Epithelial cell of esophagus (primary cell): ENCODE measurements around the gene SLC6A18.

Experiments
- DNase-seq: peaks from one replicate; pipeline ENCODE4 v3.0.0; 2010; ENCODE audit warnings: low read depth
- H3K4me3 ChIP-seq: 2 replicates; pipeline ENCODE4 v1.5.1; 2011; ENCODE audit warnings: mild to moderate bottlenecking, low read length, control low read depth
- TF ChIP-seq, protein P1 (sequence below): IDR thresholded peaks from 2 replicates; pipeline ENCODE4 v1.5.1; 2011; ENCODE audit warnings: low read depth, mild to moderate bottlenecking, low read length, control low read depth, inconsistent platforms; ENCODE audit not compliant: insufficient read depth; ENCODE audit errors: missing control alignments

Gene SLC6A18

DNA sequence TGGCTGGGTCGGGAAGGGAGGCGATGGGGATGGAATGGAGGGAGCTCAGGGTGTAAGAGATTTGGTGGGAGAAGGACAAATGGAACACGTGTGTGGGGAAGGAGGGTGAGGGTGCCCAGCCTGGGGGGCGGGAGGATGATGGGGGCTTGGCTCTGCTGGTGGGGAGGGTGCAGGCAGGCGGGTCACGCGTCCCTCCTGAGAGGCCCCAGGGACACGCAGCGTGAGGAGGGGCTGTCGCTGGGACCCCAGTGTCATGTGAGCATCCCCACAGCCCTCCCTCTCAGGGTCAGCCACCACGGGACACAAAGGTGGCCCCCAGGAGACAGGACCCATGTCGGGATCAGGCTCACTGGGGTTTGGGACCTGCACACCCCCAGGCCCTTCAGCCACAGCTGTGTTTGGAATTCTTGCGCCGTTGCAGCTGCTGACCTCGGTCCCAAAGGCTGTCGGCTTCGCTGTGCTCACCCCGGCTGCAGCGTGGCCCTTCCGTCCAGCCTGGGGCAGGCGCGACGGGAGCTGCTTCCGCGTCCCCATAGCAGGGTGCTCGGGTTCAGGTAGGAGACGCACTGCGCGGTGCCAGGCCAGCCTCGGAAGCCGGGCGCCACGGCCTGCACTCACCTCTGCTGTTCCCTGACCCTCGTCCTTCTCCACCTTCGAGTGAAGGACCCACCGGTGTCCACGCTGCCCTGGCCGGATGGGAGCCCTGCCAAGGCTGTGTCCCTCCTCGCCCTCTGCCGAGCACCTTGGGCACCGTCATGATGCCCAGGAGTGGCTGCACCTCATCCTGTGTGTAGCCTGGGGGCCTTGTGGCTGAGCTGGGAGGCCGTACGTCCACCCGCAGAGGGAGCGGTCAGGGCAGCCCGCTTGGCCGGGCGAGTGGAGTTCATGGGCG is 18.4 kb upstream of the SLC6A18 start:
- TF ChIP-seq, protein P1, sequence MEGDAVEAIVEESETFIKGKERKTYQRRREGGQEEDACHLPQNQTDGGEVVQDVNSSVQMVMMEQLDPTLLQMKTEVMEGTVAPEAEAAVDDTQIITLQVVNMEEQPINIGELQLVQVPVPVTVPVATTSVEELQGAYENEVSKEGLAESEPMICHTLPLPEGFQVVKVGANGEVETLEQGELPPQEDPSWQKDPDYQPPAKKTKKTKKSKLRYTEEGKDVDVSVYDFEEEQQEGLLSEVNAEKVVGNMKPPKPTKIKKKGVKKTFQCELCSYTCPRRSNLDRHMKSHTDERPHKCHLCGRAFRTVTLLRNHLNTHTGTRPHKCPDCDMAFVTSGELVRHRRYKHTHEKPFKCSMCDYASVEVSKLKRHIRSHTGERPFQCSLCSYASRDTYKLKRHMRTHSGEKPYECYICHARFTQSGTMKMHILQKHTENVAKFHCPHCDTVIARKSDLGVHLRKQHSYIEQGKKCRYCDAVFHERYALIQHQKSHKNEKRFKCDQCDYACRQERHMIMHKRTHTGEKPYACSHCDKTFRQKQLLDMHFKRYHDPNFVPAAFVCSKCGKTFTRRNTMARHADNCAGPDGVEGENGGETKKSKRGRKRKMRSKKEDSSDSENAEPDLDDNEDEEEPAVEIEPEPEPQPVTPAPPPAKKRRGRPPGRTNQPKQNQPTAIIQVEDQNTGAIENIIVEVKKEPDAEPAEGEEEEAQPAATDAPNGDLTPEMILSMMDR = no peak
- DNase-seq = no peak
- H3K4me3 ChIP-seq = no peak overlapping the region

DNA sequence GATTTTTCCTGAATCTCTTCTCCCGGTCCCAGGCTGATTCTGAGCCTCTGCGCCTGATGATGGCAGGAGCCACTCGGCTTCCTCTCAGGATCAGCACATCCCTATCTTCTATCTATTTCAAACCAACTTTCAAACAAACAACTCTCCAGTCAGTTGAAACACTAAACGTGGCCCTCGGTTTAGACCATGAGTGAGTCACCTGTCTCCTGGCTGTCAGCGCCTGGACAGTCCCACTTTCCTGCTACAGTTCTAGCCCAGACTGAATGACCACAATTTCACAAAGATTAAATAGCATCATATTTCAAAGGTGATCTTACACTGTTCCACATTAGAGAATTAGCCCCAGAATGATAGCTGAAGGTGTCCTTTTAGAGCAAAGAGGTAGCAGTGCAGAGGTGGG is 17.6 kb upstream of the SLC6A18 start:
- TF ChIP-seq, protein P1 = no peak
- DNase-seq = no peak
- H3K4me3 ChIP-seq = no peak overlapping the region

DNA sequence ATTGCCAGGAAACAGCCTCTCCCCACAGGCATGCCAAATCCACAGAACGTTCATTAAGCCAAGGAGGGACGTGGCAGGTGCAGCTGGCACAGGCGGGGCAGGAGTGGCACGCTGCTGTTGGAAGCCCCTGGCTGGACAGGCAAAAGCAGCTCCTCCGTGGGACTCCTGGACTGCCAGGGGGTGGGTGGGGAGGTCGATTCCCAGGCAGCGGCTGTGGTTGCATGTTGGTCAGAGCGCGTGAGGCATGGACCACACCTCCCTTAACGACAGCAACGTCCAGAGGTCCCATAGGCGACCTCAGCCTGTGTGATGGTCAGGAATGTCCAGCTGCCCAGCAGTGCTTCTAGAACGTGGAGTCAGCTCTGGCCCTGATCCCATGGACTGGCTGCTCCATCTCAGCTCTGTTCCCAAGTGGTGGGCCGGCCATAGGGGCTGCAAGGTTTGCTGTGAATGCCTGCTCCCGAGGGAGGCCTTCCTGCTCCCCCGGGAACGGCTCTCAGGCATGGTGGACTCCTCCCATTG is 16.9 kb upstream of the SLC6A18 start:
- no peak overlapping the region for H3K4me3 ChIP-seq
- no peak for DNase-seq
- TF ChIP-seq, protein P1 = no peak

DNA sequence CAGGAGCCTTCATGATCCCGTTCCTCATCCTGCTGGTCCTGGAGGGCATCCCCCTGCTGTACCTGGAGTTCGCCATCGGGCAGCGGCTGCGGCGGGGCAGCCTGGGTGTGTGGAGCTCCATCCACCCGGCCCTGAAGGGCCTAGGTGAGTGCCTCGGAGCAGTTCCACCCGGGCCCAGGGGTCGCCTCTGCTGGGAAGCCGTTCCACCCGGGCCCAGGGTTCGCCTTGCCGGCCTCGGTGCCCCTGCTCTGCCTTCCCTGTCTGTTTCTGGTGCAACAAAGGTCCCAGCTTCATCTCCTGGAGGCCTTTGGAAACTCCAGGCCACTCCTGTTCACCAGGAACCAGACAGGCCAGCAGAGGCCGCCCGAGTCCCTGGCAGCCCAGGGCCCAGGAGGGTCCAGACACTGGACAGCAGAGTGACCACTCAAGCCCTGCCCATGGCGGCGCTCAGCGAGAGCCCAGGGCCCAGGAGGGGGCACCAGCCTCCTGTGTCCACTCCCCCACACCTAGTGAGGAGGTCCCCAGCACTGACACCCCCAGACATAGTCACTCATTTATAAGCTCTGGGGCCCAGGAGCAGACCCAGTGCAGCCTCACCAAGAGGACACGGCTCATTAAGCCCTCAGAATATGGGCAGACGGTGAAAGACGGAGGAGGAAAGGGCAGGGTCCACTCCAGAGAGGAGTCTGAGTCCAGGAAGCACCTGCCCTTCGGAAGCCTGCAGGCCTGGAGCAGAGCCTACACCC is 16.3 kb upstream of the SLC6A18 start:
- TF ChIP-seq, protein P1 = peak; percentile 33
- DNase-seq = no peak
- H3K4me3 ChIP-seq = no peak overlapping the region

DNA sequence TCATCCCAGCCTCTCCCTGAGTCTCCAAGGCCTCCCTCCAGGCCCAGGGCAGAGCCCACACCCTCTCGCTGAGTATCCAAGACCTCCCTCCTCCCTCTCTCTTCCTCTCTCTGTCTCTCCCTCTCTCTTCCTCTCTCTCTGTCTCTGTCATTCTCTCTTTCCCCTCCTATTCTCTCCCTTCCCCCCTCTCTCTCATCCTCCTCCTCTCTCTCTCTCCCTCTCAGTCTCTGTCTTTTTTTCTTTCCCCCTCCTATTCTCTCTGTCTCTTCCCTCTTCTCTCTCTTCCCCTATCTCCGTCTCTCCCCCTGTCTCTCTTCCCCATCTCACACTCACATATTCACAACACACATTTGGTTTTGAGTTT is 15.7 kb upstream of the SLC6A18 start:
- H3K4me3 ChIP-seq = no peak overlapping the region
- TF ChIP-seq, protein P1 = no peak
- DNase-seq = no peak

DNA sequence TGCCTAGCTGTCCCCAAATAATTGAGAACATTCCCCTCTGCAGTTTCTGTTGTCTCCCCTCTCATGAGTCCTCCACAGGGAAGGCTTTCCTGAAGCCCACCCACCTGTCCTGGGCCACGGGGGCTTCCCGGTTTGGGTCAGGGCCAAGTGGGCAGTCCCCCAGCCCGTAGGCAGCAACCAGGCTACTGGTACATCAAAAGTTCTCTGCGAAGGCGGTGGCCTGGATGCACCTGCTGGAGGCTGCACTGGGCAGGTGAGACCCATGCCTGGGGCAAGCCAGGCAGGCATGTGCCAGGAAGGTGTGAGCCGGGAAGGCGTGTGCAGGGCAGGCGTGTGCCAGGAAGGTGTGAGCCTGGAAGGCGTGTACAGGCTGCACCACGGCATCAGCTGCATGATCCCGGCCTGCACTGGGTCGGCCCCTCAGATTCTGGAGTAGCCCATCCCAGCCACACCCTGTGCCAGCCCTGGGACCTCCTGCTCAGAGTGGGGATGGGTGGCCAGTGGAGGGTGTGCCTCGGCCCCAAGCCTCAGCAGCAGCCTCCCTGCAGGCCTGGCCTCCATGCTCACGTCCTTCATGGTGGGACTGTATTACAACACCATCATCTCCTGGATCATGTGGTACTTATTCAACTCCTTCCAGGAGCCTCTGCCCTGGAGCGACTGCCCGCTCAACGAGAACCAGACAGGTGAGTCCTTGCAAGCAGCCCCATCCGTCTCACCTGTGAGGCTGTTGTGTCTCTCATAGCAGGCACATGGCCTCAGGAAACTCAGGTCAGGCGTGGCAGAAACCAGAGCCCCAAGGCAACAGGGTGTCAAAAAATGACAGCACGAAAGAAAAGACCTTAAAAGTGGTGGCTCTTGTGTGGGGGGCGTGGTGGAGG is 15.0 kb upstream of the SLC6A18 start:
- DNase-seq = peak; percentile 4
- TF ChIP-seq, protein P1 = no peak
- H3K4me3 ChIP-seq = no peak overlapping the region
